H9 (cell line): Measurements from ENCODE around the gene ADORA1. TPM values are rescaled to one million over a fixed set of nuclear protein-coding genes. Genes with fewer than 3 reads are reported as not detected.

Experiments used
- DNase-seq: peaks from one replicate; pipeline ENCODE4 v3.0.0-alpha.2; 2017
- H2AFZ ChIP-seq: one replicate; pipeline ENCODE4 v1.6.1; 2013; ENCODE audit warnings: mild to moderate bottlenecking, low read length, control low read depth, moderate library complexity
- H2AK5ac ChIP-seq: 2 replicates; pipeline ENCODE4 v1.6.1; 2013; ENCODE audit warnings: low read length, control low read depth, mixed read lengths; ENCODE audit not compliant: insufficient read length
- H2BK120ac ChIP-seq: one replicate; pipeline ENCODE4 v1.6.1; 2013; ENCODE audit warnings: low read depth, mild to moderate bottlenecking, low read length, control low read depth, inconsistent platforms; ENCODE audit not compliant: poor library complexity, severe bottlenecking
- H2BK12ac ChIP-seq: 2 replicates; pipeline ENCODE4 v1.6.1; 2013; ENCODE audit warnings: low read length, control low read depth, mixed read lengths, low read depth; ENCODE audit not compliant: insufficient read length
- H2BK15ac ChIP-seq: 2 replicates; pipeline ENCODE4 v1.6.1; 2013; ENCODE audit warnings: low read depth, low read length, control low read depth
- H2BK20ac ChIP-seq: one replicate; pipeline ENCODE4 v1.6.1; 2013; ENCODE audit warnings: low read depth, mild to moderate bottlenecking, low read length, control low read depth, inconsistent platforms; ENCODE audit not compliant: poor library complexity, severe bottlenecking
- H2BK5ac ChIP-seq: 2 replicates; pipeline ENCODE4 v1.6.1; 2013; ENCODE audit warnings: low read length, control low read depth, mixed read lengths; ENCODE audit not compliant: insufficient read length
- H3K14ac ChIP-seq: 2 replicates; pipeline ENCODE4 v1.6.1; 2013; ENCODE audit warnings: low read length, control low read depth; ENCODE audit not compliant: insufficient read depth
- H3K18ac ChIP-seq: 2 replicates; pipeline ENCODE4 v1.6.1; 2013; ENCODE audit warnings: low read depth, mild to moderate bottlenecking, mixed read lengths, low read length, control low read depth; ENCODE audit not compliant: insufficient read length
- H3K23ac ChIP-seq: 2 replicates; pipeline ENCODE4 v1.6.1; 2013; ENCODE audit warnings: low read length, control low read depth, mixed read lengths, low read depth; ENCODE audit not compliant: insufficient read length
- H3K23me2 ChIP-seq: 2 replicates; pipeline ENCODE4 v1.6.1; 2013; ENCODE audit warnings: low read depth, mild to moderate bottlenecking, mixed read lengths, low read length, control low read depth; ENCODE audit not compliant: insufficient read length, poor library complexity, severe bottlenecking
- H3K27ac ChIP-seq: 2 replicates; pipeline ENCODE4 v1.5.1; 2013; ENCODE audit warnings: low read length, control low read depth, mixed read lengths, low read depth; ENCODE audit not compliant: insufficient read length
- H3K27me3 ChIP-seq: 2 replicates; pipeline ENCODE4 v1.6.1; 2013; ENCODE audit warnings: low read length, control low read depth, inconsistent platforms; ENCODE audit not compliant: insufficient read depth
- H3K4ac ChIP-seq: 2 replicates; pipeline ENCODE4 v1.6.1; 2013; ENCODE audit warnings: low read depth, mild to moderate bottlenecking, control low read depth, inconsistent platforms, low read length, moderate library complexity
- H3K4me1 ChIP-seq: 2 replicates; pipeline ENCODE4 v1.6.1; 2013; ENCODE audit warnings: low read length, control low read depth, inconsistent platforms; ENCODE audit not compliant: insufficient read depth
- H3K4me2 ChIP-seq: 2 replicates; pipeline ENCODE4 v1.6.1; 2013; ENCODE audit warnings: low read length, control low read depth, mixed read lengths; ENCODE audit not compliant: insufficient read length, insufficient read depth
- H3K56ac ChIP-seq: 2 replicates; pipeline ENCODE4 v1.6.1; 2013; ENCODE audit warnings: low read depth, mild to moderate bottlenecking, mixed read lengths, low read length, control low read depth; ENCODE audit not compliant: insufficient read length
- H3K79me1 ChIP-seq: 2 replicates; pipeline ENCODE4 v1.6.1; 2013; ENCODE audit warnings: low read depth, mild to moderate bottlenecking, moderate library complexity, low read length, control low read depth, inconsistent platforms; ENCODE audit not compliant: insufficient read depth, poor library complexity, severe bottlenecking
- H3K79me2 ChIP-seq: 2 replicates; pipeline ENCODE4 v1.6.1; 2013; ENCODE audit warnings: low read length, control low read depth, inconsistent platforms; ENCODE audit not compliant: insufficient read depth
- H3K9ac ChIP-seq: 2 replicates; pipeline ENCODE4 v1.6.1; 2013; ENCODE audit warnings: low read length, control low read depth, mixed read lengths; ENCODE audit not compliant: insufficient read length; ENCODE audit errors: extremely low read depth
- H3K9me3 ChIP-seq: one replicate; pipeline ENCODE4 v1.6.1; 2013; ENCODE audit warnings: low read depth, low read length, inconsistent platforms; ENCODE audit not compliant: control insufficient read depth
- H3T11ph ChIP-seq: one replicate; pipeline ENCODE4 v1.6.1; 2013; ENCODE audit warnings: mild to moderate bottlenecking, low read length, control low read depth, inconsistent platforms
- H4K20me1 ChIP-seq: one replicate; pipeline ENCODE4 v1.6.1; 2013; ENCODE audit not compliant: control insufficient read depth, insufficient read length, insufficient read depth
- H4K5ac ChIP-seq: 2 replicates; pipeline ENCODE4 v1.6.1; 2013; ENCODE audit warnings: low read depth, mild to moderate bottlenecking, mixed read lengths, low read length, control low read depth; ENCODE audit not compliant: insufficient read length
- H4K8ac ChIP-seq: replicated peaks from 2 replicates; pipeline ENCODE4 v1.6.1; 2013; ENCODE audit warnings: low read length, control low read depth, mixed read lengths, low read depth; ENCODE audit not compliant: insufficient read length
- H4K91ac ChIP-seq: 2 replicates; pipeline ENCODE4 v1.6.1; 2013; ENCODE audit warnings: low read depth, mild to moderate bottlenecking, moderate library complexity, mixed read lengths, low read length, control low read depth; ENCODE audit not compliant: insufficient read length
- H3K27ac Mint-ChIP-seq, 3 experiments: 2 replicates in 2 of 3; 3 replicates in 1 of 3; pipeline ENCODE4 v1.8.0; 2020 to 2021; ENCODE audit warnings: mixed read lengths in 3 of 3, mild to moderate bottlenecking in 1 of 3, moderate library complexity in 1 of 3
- H3K27me3 Mint-ChIP-seq: 2 replicates; pipeline ENCODE4 v1.8.0; 2021; ENCODE audit warnings: low read depth, mild to moderate bottlenecking, moderate library complexity, mixed read lengths
- H3K36me3 Mint-ChIP-seq, 3 experiments: 2 replicates in 2 of 3; 3 replicates in 1 of 3; pipeline ENCODE4 v1.8.0; 2020 to 2021; ENCODE audit warnings: low read depth in 3 of 3, mixed read lengths in 3 of 3; ENCODE audit not compliant: insufficient read depth in 1 of 3
- H3K4me1 Mint-ChIP-seq, 2 experiments: 2 replicates each; pipeline ENCODE4 v1.8.0; 2020; ENCODE audit warnings: mixed read lengths in 2 of 2
- H3K4me3 Mint-ChIP-seq, 2 experiments: 2 replicates in 1 of 2; 3 replicates in 1 of 2; pipeline ENCODE4 v1.8.0; 2020 to 2021; ENCODE audit warnings: mild to moderate bottlenecking in 2 of 2, mixed read lengths in 2 of 2, moderate library complexity in 1 of 2
- H3K9me3 Mint-ChIP-seq, 2 experiments: 2 replicates in 1 of 2; 3 replicates in 1 of 2; pipeline ENCODE4 v1.8.0; 2020; ENCODE audit warnings: mild to moderate bottlenecking in 2 of 2, mixed read lengths in 2 of 2, moderate library complexity in 1 of 2
- CTCF ChIP-seq: fragments of 200-600 bp; sonication (generic); conservative IDR thresholded peaks from 3 replicates; pipeline ENCODE4 v1.8.0; 2021; ENCODE audit warnings: antibody characterized with exemption, mild to moderate bottlenecking
- WGBS: extraction: QIAGEN DNeasy Blood & Tissue Kit; methylation state at CpG from one replicate; pipeline ENCODE4 v1.1.7; 2013; ENCODE audit warnings: missing lambda C conversion rate, low lambda C conversion rate, mixed read lengths; ENCODE audit not compliant: insufficient read length; ENCODE audit errors: extremely low coverage; 5-methylcytosine and 5-hydroxymethylcytosine counted together
- total RNA-seq: library from RNA; stranded (reverse); gene quantifications from 2 replicates; pipeline ENCODE4 v1.2.1, GENCODE V29; 2021

The ADORA1 gene
- total RNA-seq, 1 experiment from 2014 or later = 1.3 TPM

DNA sequence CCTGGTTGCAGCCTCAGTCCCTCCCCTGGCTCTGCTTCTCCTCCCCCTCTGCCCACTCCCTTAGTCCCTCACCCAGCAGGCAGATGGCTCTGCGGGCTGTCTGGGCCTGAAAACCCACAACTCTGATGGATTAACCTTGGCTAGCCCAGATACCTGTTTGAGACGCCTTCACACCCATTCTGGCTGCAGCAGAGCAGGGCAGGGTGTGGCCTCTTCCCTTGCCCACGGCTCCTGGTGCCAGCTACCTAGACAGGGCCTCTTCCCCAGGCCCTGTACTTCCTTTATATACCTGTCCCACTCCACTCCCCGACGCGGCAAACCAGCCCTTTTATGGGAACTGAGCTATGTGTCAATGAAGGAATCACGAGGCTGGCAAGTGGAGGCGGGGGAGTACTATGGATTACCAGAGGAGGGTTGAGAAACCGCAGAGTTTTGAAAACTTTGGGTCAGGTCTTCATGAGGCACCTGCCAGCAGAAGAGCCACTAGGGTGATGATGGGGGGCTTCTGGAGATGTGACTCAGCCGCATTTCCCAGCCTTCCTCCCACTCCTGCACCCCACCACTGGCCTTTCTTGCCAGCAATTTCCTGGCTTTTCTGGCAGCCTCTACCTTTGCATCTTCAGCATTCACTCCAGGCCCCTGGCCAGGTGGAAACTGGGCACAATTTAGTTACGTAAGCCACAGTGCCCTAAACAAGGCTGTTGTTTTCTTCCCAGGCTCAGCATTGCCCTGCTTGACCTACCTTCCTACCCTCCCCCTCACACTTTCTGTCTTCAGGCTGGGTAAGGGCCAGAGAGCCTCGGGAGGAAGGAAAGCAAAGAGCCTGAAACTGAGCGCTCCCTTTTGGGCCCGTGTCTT is 59.1 kb downstream of the ADORA1 start, which contains the start of gene CHI3L1:
Gene CHI3L1 (minus strand): TSS at position 259 of the 858 bp plus-strand sequence. CDS start 81 bp downstream, at position 178.
- DNase-seq = no peak

More for the DNA sequence above, 59.1 kb downstream of the ADORA1 start, which contains the start of gene CHI3L1:
- H3K9ac ChIP-seq = no peak within 1 kb of the TSS
- peaks cover 29 to 41% of the 10 kb centered on the region in 2 experiments for H3K4me1 Mint-ChIP-seq
- H3K27me3 Mint-ChIP-seq = no peaks in the 10 kb centered on the region; the same call in 1 of the 2 replicates
- H4K8ac ChIP-seq = no peak within 1 kb of the TSS
- no peak within 1 kb of the TSS for H3T11ph ChIP-seq
- H3K36me3 Mint-ChIP-seq = no peaks in the 10 kb centered on the region
- H3K9me3 Mint-ChIP-seq = no peaks in the 10 kb centered on the region; a peak in 2 of 5 replicates
- WGBS = no CpG with 5 or more reads among the region's 14 CpGs
- H3K79me2 ChIP-seq = no peaks in the 10 kb centered on the region
- no peak within 1 kb of the TSS for H3K23ac ChIP-seq
- peak within 1 kb of the TSS in 2 of 3 experiments; percentile 44 to 50; a peak in 4 of 7 replicates for H3K27ac Mint-ChIP-seq
- H3K56ac ChIP-seq = no peak within 1 kb of the TSS
- H3K4me1 ChIP-seq = peaks cover 6% of the 10 kb centered on the region; the same call in 1 of the 2 replicates
- no peak within 1 kb of the TSS for H3K4me2 ChIP-seq
- no peaks in the 10 kb centered on the region for H3K9me3 ChIP-seq
- no peak within 1 kb of the TSS for H2AK5ac ChIP-seq
- no peaks in the 10 kb centered on the region for H3K27me3 ChIP-seq
- no peak within 1 kb of the TSS for H3K4ac ChIP-seq
- H4K5ac ChIP-seq = no peak within 1 kb of the TSS
- no peak within 1 kb of the TSS for H3K27ac ChIP-seq
- no peaks in the 10 kb centered on the region for H4K20me1 ChIP-seq
- no peak within 1 kb of the TSS for H2BK15ac ChIP-seq
- no peak for TF ChIP-seq CTCF
- H2BK120ac ChIP-seq = no peak within 1 kb of the TSS
- H2BK12ac ChIP-seq = no peak within 1 kb of the TSS
- H2BK5ac ChIP-seq = no peak within 1 kb of the TSS
- H3K79me1 ChIP-seq = no peaks in the 10 kb centered on the region
- H2AFZ ChIP-seq = no peak within 1 kb of the TSS
- H3K23me2 ChIP-seq = peaks cover 3% of the 10 kb centered on the region
- no peak within 1 kb of the TSS for H4K91ac ChIP-seq
- H3K4me3 Mint-ChIP-seq = peak within 1 kb of the TSS in 1 of 2 experiments; percentile 52; a peak in 2 of 5 replicates
- peak within 1 kb of the TSS; percentile 69 for H3K14ac ChIP-seq
- no peak within 1 kb of the TSS for H2BK20ac ChIP-seq
- H3K18ac ChIP-seq = no peak within 1 kb of the TSS
